Measurements from ENCODE around the gene C15orf61.
A peak's percentile ranks its signal among the peaks of the same experiment; 100 is the strongest.

The C15orf61 gene

DNA sequence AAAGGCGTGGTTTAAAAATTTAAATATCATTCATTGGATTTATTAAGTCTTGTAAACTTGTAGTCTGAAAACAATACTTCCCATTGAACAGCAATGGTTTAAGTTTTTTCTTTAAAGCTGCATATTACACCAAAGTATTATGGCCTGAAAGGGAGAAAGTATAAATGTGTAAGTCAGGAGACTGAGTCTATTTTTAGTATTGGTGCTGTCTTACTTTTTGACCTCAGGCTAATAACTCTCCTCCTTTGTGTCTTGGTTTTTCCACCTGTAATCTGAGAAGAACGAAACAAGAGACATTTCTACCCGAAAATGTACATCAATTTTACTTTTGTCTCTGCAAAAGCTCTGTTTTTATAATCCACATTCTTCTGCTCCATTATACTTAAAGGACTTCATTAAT lies 7.6 kb downstream of the C15orf61 start:
- H3K4me1 Mint-ChIP-seq (ENCODE audit: low read depth) = peaks cover 15% of the 10 kb centered on the region
- no peak overlapping the region for H3K27ac Mint-ChIP-seq
- no peak for DNase-seq
- no peak overlapping the region for H3K4me3 Mint-ChIP-seq
- no peaks in the 10 kb centered on the region for H3K27me3 Mint-ChIP-seq
- no peaks in the 10 kb centered on the region for H3K9me3 Mint-ChIP-seq
- H3K36me3 Mint-ChIP-seq (ENCODE audit: low read depth) = peaks cover 39% of the 10 kb centered on the region

DNA sequence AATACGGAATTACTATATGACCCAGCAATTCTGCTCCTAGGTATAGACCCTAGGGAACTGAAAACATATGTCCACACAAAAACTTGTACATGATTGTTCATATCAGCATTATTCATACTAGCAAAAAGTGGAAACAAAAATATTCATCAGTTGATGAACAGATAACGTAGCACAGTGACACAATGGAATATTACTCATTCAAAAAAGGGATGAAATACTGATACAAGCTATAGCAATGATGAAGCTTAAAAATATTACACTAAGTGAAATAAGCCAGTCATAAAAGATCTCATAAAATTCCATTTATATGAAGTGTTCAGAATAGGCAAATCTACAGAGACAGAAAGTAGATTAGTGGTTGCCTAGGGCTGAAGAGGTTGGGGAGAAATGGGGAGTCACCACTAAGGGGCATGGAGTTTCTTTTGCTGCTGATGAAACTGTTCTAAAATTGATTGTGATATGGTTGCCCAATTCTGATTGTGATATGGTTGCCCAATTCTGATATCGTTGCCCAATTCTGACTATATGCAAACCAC lies 10.5 kb downstream of the C15orf61 start:
- peaks cover 15% of the 10 kb centered on the region for H3K4me1 Mint-ChIP-seq (ENCODE audit: low read depth)
- H3K36me3 Mint-ChIP-seq (ENCODE audit: low read depth) = peaks cover 31% of the 10 kb centered on the region
- DNase-seq = no peak
- no peaks in the 10 kb centered on the region for H3K9me3 Mint-ChIP-seq
- H3K4me3 Mint-ChIP-seq = no peak overlapping the region
- no peaks in the 10 kb centered on the region for H3K27me3 Mint-ChIP-seq
- H3K27ac Mint-ChIP-seq = peak overlapping the region; percentile 22

DNA sequence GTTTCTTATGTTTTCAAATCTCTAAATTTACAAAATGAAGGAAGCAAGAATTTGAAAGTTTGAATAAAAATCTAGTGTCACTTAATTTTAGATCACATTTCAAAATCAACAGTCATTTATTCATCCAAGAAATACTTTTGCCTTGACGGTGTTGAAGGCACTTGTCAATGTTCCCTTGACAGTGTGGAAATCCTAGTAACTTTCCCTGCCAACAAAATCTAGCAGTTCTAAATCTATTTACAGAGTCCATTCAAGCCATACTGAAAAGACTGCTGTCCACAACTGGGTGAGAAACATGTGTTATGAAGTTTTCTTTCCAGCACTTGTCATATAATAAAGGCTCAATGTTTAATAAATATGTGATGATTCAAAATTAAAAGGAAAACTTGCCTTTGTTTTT lies 12.9 kb downstream of the C15orf61 start:
- no peaks in the 10 kb centered on the region for H3K27me3 Mint-ChIP-seq
- peaks cover 18% of the 10 kb centered on the region for H3K4me1 Mint-ChIP-seq (ENCODE audit: low read depth)
- H3K36me3 Mint-ChIP-seq (ENCODE audit: low read depth) = peaks cover 7% of the 10 kb centered on the region
- H3K4me3 Mint-ChIP-seq = no peak overlapping the region
- DNase-seq = no peak
- H3K27ac Mint-ChIP-seq = no peak overlapping the region
- H3K9me3 Mint-ChIP-seq = no peaks in the 10 kb centered on the region

DNA sequence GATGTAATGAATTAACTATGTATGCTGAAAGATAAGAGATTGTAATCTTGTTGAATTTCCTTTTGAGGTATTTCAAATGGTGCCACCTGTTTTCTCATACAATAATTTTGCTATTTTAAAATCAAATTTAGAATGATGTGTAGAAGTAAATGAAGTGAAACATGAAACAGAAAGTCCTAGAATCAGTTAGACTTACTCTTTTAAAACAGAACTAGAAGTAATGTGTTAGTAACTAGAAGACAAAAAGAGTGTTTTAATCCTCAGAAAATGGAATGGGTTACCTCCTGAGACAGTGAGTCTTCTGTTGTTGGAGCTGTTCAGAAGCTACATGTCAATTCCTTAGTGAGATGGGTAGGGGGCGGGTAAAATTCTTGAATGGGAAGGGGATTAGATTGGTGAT lies 13.4 kb downstream of the C15orf61 start:
- Mint-ChIP-seq H3K4me3 (no peak overlapping the region), H3K4me1 (ENCODE audit: low read depth) (peaks cover 22% of the 10 kb centered on the region), H3K36me3 (ENCODE audit: low read depth) (peaks cover 5% of the 10 kb centered on the region)

DNA sequence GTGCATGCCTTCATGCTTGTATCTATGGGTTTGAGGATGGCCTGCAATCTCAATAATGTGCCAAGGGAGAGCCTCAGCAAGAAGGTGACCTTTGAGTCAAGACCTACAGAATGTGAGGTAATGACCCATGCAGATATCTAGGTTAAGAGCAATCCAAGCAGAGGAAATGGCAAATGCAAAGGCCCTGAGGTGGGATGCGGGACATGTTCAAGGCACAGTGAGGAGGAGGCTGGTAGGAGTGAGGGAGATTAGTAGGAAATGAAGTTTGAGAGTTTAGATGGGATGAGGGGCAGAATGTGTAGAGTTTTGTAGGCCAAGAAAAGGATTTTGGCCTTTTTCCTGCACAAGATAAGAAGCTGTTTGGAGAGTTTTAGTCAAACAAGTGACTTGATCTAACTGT lies 16.8 kb downstream of the C15orf61 start:
- DNase-seq = no peak
- no peaks in the 10 kb centered on the region for H3K27me3 Mint-ChIP-seq
- no peak overlapping the region for H3K4me3 Mint-ChIP-seq
- H3K36me3 Mint-ChIP-seq (ENCODE audit: low read depth) = peaks cover 9% of the 10 kb centered on the region
- peaks cover 31% of the 10 kb centered on the region for H3K4me1 Mint-ChIP-seq (ENCODE audit: low read depth)
- no peaks in the 10 kb centered on the region for H3K9me3 Mint-ChIP-seq
- H3K27ac Mint-ChIP-seq = no peak overlapping the region

More for the DNA sequence above, 13.4 kb downstream of the C15orf61 start:
- DNase-seq = no peak
- H3K27ac Mint-ChIP-seq = no peak overlapping the region
- no peaks in the 10 kb centered on the region for H3K27me3 Mint-ChIP-seq
- H3K9me3 Mint-ChIP-seq = no peaks in the 10 kb centered on the region

DNA sequence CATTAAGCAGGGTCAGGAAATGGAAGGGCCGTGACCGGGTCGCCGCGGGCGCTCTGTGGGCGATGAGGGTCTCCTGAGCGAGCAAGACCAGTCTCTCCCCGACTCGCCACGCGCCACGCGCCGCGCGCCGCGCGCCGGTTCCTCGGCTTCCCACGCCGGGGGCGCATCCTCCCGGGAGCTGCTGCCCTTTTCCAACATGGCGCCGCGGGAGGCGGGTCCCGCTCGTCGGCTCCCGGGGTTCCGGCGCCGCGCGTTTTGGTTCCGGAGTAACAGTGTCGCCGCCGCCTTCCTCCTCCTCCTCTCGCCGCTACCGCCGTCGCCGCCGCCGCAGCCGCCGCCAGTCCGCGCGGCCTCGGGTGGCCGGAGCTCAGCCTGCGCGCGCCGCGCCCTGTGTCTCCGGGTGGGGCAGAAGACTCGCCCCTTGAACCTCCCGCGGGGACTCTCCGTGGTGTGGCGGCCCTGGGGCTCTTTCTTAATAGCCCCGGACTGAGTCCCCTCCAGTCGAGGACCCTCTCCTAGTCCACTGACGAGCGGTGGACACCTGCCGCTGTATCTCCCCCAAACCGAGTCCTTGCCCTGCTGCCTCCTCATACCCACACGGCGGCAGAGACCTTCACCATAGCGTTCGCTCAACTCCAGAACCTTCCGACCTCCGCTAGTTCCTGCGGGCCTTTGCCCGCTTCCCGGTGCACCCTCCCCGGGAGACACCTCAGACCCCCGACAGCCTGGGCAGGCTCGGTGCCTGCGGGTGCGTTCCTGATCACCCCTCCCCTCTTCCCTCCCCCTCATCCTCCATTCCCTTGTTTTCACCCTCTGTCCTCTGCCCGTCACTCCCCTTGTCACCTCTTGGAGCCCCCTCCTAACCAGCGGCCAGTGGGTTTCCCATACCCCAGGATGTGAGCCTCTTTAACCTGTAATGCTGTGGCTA lies 21.8 kb downstream of the C15orf61 start, which contains the start of gene MAP2K5:
TSS of gene MAP2K5 (plus strand) at position 284 of the 928 bp plus-strand sequence. CDS start at position 917, 633 bp downstream.
- no peaks in the 10 kb centered on the region for H3K9me3 Mint-ChIP-seq
- H3K27ac Mint-ChIP-seq = peak within 1 kb of the TSS; percentile 94
- DNase-seq = peak; percentile 90
- peaks cover 33% of the 10 kb centered on the region for H3K36me3 Mint-ChIP-seq (ENCODE audit: low read depth)
- H3K27me3 Mint-ChIP-seq = no peaks in the 10 kb centered on the region
- H3K4me1 Mint-ChIP-seq (ENCODE audit: low read depth) = peaks cover 58% of the 10 kb centered on the region
- peak within 1 kb of the TSS; percentile 92 for H3K4me3 Mint-ChIP-seq

DNA sequence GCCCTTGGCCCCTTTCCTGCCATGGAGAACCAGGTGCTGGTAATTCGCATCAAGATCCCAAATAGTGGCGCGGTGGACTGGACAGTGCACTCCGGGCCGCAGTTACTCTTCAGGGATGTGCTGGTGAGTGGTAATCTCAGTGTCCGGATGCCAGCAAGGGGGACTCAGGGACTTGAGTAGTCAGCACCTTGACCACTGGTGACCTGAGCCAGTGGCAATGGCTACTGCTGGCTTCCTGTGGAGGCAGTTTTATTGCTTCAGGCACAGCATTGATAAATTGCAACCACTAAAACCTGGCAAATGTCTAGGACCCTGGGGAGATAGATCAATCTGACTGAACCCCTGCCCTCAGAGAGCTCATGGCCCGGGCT lies 22.4 kb downstream of the C15orf61 start:
- Mint-ChIP-seq H3K9me3 (no peaks in the 10 kb centered on the region), H3K36me3 (ENCODE audit: low read depth) (peaks cover 38% of the 10 kb centered on the region), H3K27ac (peak overlapping the region; percentile 91), H3K27me3 (no peaks in the 10 kb centered on the region), H3K4me1 (ENCODE audit: low read depth) (peaks cover 64% of the 10 kb centered on the region), H3K4me3 (peak overlapping the region; percentile 92)
- DNase-seq = no peak

DNA sequence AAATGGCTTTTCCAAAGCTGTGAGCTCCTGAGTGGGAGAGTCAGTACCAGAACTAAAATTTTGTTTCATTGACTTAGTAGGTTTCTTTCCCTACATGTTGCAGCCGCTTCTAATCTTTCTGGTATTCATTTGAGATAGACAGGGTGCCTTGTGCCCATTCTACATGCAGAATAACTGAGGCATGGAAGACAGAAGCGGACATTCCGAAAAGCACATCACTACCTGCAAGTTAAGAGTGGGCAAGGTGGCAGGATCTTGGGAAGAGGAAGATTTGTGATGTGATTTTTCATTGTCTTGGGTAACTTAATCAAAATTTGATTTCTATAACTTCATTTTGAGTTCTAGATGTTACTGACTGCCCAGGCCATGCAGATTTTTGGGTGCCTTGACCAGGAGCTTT lies 23.5 kb downstream of the C15orf61 start:
- Mint-ChIP-seq H3K4me3 (peak overlapping the region; percentile 44), H3K9me3 (no peaks in the 10 kb centered on the region), H3K4me1 (ENCODE audit: low read depth) (peaks cover 63% of the 10 kb centered on the region), H3K36me3 (ENCODE audit: low read depth) (peaks cover 42% of the 10 kb centered on the region), H3K27ac (peak overlapping the region; percentile 91), H3K27me3 (no peaks in the 10 kb centered on the region)
- no peak for DNase-seq

DNA sequence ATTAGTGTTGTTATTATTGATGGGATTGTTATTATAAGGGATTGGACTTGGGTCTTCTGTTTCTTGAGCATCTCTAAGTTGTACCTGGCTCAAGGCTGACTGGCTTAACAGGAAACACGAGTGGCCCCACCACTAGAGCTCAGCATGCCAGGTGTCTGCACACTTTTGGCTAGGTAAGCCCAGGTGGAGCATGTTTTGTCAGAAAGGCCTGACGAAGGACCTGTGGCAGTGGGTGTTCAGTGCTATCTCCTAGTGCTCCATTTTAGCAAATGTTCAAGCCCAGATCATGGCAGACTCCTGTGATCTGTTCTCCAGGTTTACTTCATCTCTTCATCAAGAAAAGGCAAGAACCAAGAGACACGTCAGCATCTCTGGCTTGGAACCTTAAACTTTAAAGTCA lies 24.9 kb downstream of the C15orf61 start:
- no peak overlapping the region for H3K4me3 Mint-ChIP-seq
- H3K4me1 Mint-ChIP-seq (ENCODE audit: low read depth) = peaks cover 58% of the 10 kb centered on the region
- peaks cover 53% of the 10 kb centered on the region for H3K36me3 Mint-ChIP-seq (ENCODE audit: low read depth)
- no peak overlapping the region for H3K27ac Mint-ChIP-seq
- no peaks in the 10 kb centered on the region for H3K9me3 Mint-ChIP-seq
- no peaks in the 10 kb centered on the region for H3K27me3 Mint-ChIP-seq
- DNase-seq = no peak

DNA sequence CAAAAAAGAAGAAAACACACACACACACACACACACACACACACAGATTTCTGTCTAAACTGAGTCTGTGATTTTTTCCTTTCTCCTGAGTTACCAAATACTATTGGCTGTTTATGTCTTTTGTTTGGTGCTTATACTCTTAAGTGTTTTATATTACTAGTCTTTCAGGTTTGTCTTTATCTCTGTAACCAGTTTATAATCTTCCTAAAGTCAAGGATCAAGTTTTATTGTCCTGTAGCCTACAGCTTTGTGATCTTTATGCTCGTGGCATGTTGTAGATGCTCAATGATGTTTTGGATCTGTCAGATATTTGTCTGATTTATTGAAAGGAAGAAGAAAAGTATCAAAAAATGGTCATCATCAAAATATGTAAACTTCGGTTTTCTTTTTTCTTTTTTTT lies 26.1 kb downstream of the C15orf61 start:
- H3K27me3 Mint-ChIP-seq = no peaks in the 10 kb centered on the region
- no peak for DNase-seq
- H3K36me3 Mint-ChIP-seq (ENCODE audit: low read depth) = peaks cover 57% of the 10 kb centered on the region
- H3K4me3 Mint-ChIP-seq = no peak overlapping the region
- H3K4me1 Mint-ChIP-seq (ENCODE audit: low read depth) = peaks cover 52% of the 10 kb centered on the region
- H3K9me3 Mint-ChIP-seq = no peaks in the 10 kb centered on the region
- no peak overlapping the region for H3K27ac Mint-ChIP-seq

DNA sequence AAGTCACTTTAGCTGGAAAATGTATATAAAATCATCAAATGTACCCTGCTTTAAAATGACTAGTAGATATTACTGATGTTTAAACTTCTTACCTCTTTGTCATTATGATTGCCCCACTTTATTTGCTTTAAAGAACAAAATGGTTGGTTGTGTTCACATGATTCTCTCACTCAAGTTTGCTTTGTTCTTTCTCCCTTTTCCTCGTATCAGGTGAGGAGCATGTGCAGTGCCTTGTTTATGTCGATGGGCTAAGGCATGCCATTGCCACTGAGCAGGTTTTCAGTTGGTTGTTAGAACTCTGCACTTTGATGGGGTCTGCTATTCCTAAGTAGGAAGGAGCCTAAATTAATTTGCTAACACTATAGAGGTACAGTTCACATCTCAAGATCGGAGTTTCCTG lies 26.9 kb downstream of the C15orf61 start:
- H3K4me1 Mint-ChIP-seq (ENCODE audit: low read depth) = peaks cover 52% of the 10 kb centered on the region
- no peak for DNase-seq
- H3K4me3 Mint-ChIP-seq = no peak overlapping the region
- peaks cover 57% of the 10 kb centered on the region for H3K36me3 Mint-ChIP-seq (ENCODE audit: low read depth)
- no peaks in the 10 kb centered on the region for H3K27me3 Mint-ChIP-seq
- H3K9me3 Mint-ChIP-seq = no peaks in the 10 kb centered on the region
- H3K27ac Mint-ChIP-seq = no peak overlapping the region

DNA sequence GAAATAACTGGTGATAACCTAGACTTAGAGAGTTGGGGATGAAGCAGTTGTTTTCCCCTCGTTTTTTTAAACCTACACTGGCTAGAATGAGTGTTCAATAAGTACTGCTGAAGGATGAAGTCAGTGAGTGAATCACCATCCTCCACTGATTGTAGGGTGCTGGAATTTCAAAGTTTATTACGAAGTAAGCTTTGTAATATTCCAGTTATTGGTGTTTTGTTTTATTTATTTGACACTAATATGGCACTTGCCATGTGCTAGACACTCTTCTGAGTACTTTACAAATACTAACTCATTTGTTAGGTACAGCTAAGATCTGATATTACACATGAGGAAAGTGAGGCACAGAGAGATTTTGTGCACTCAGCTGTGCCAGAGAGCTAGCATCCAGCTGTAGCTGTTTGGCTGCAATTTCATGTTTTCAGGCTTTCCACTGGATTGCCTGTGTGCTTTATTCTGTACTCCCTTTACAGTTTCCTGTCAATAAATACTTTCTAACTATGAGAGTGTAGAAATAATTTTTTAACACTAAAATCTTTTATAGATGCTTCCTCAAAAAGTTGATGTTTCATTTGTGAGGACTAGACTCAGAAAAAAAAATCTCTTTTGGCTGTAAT lies 27.4 kb downstream of the C15orf61 start:
- Mint-ChIP-seq H3K36me3 (ENCODE audit: low read depth) (peaks cover 60% of the 10 kb centered on the region), H3K27ac (no peak overlapping the region), H3K27me3 (no peaks in the 10 kb centered on the region), H3K4me3 (no peak overlapping the region), H3K9me3 (no peaks in the 10 kb centered on the region), H3K4me1 (ENCODE audit: low read depth) (peaks cover 47% of the 10 kb centered on the region)
- no peak for DNase-seq

DNA sequence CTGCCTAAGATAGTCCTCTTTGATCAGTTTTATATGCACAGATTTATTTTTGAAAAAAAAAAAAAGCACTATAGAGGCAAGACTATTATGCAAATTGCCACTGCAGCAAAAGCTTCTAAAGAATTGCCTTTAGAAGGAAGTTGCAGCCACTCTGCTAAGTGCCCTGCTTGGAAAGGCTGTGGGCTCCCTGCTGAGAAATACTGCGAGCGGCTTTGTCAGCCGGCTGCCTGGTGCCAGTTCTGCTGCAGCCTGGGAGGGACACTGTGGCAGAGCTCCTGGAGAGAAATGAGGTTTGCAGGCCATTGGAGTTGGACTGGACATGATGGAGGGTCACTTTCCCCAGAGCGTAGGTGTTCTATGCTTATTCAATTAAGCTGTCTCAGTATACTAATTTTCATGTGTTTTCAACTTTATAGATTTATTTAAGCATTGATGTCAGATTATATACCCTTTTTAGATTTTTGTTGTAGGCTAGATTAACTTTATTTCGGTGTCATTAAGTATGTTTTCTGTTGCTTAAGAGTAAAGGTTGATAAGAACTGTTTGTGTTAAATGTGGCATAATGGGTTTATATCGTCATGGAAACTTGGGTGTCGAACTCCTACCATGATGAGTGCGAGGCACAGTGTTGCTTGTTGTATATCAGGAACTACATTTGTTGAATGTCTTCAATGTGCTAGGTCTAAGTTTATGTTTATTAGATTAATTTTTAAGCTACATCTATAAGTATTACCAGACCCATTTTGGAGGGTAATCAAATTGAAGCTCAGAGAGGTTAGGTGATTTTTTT lies 28.1 kb downstream of the C15orf61 start:
- peaks cover 61% of the 10 kb centered on the region for H3K36me3 Mint-ChIP-seq (ENCODE audit: low read depth)
- H3K4me1 Mint-ChIP-seq (ENCODE audit: low read depth) = peaks cover 40% of the 10 kb centered on the region
- no peak overlapping the region for H3K4me3 Mint-ChIP-seq
- no peaks in the 10 kb centered on the region for H3K27me3 Mint-ChIP-seq
- no peaks in the 10 kb centered on the region for H3K9me3 Mint-ChIP-seq
- no peak overlapping the region for H3K27ac Mint-ChIP-seq
- no peak for DNase-seq

DNA sequence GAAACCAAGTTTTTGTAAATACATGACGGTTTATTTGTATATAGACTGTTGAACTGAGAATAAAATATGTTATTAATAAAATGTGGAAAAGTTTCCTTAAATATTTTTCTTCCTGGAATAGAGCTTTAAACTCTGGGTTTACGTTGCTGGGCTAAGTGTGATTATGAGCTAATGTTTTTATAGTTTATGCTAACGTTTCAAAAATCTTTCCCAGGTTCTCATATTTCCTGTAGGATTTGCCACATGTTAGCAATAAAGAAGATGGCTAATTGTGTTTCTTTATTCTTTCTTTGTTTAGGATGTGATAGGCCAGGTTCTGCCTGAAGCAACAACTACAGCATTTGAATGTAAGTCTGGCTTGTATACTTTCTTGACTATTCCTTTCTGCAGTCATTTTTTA lies 28.8 kb downstream of the C15orf61 start:
- H3K27ac Mint-ChIP-seq = no peak overlapping the region
- H3K4me3 Mint-ChIP-seq = no peak overlapping the region
- no peaks in the 10 kb centered on the region for H3K9me3 Mint-ChIP-seq
- peaks cover 34% of the 10 kb centered on the region for H3K4me1 Mint-ChIP-seq (ENCODE audit: low read depth)
- H3K36me3 Mint-ChIP-seq (ENCODE audit: low read depth) = peaks cover 61% of the 10 kb centered on the region
- no peaks in the 10 kb centered on the region for H3K27me3 Mint-ChIP-seq
- no peak for DNase-seq

All from activated T-cell treated with anti-CD3 and anti-CD28 coated beads, Interleukin-2, amount 50 U/mL, for 24 hours (primary cell).